Testis (tissue), 2 donors: ENCODE measurements around the gene DAD1.

ENCODE experiments used
- POLR2A ChIP-seq: fragments of 450-650 bp; IDR thresholded peaks from one replicate; pipeline ENCODE4 v1.6.1; 2017; ENCODE audit warnings: antibody characterized with exemption, mild to moderate bottlenecking, moderate library complexity
- TF ChIP-seq, protein P1 (sequence below), 3 experiments: fragments of 450-650 bp in 2 of 3; fragments of 200-600 bp in 1 of 3; sonication (generic) in 1 of 3; IDR thresholded peaks; one replicate each; pipeline ENCODE4 v1.5.1; 2016 to 2019; ENCODE audit warnings: antibody characterized with exemption in 3 of 3, mild to moderate bottlenecking in 2 of 3, moderate library complexity in 1 of 3

DNA sequence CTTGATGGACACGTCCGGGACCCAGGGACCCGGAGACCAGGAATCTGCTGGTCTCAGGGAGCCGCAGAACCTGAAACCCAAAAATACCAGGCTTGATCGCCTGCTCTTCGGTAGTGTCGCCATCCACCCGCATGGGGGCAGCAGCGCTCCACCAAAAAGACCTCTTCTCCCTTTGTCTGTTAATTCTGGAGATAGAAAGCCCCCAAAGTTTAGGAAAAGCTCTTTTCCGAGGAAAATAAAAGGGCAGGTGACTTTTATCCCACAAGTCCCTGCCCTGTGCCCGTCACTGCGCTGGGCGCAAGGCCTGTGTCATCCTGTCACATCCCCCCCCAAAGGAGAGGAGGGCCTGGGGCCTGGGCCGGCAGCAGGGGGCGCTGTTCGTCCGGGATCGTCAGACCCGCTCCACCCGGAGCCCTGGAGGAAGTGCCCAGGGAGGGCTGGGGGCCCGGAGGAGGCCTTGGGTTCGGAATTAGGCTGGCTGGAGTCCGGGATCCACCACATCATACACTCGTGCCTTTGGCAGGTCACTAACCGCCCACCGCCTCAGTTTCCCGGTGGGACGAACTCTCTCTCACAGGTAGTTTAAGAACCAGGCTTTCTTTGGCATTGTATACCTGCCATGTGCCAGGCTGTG lies 31.9 kb downstream of the DAD1 start:
- TF ChIP-seq, protein P1, sequence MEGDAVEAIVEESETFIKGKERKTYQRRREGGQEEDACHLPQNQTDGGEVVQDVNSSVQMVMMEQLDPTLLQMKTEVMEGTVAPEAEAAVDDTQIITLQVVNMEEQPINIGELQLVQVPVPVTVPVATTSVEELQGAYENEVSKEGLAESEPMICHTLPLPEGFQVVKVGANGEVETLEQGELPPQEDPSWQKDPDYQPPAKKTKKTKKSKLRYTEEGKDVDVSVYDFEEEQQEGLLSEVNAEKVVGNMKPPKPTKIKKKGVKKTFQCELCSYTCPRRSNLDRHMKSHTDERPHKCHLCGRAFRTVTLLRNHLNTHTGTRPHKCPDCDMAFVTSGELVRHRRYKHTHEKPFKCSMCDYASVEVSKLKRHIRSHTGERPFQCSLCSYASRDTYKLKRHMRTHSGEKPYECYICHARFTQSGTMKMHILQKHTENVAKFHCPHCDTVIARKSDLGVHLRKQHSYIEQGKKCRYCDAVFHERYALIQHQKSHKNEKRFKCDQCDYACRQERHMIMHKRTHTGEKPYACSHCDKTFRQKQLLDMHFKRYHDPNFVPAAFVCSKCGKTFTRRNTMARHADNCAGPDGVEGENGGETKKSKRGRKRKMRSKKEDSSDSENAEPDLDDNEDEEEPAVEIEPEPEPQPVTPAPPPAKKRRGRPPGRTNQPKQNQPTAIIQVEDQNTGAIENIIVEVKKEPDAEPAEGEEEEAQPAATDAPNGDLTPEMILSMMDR (IDR thresholded peaks at IDR 0.05): peak; percentile 95 to 98 (median 96)
- TF ChIP-seq POLR2A: no peak
